Measurements from ENCODE around the gene LPCAT1.

- TF ChIP-seq POLR2A (IDR thresholded peaks at IDR 0.05; ENCODE audit: low read length) (no peak), GATA1 (IDR thresholded peaks at IDR 0.05; ENCODE audit: low read depth, low read length) (no peak)
These were observed 93.5 kb downstream of the LPCAT1 start for GRCh38 chr5:1430121-1430795.
